Lower leg skin (tissue), 3 donors: ENCODE data around the gene SRPK1.

Experiments
- POLR2A ChIP-seq, 2 donors: fragments of 450-650 bp; IDR thresholded peaks; one replicate each; pipeline ENCODE4 v1.6.1; 2016 to 2017; ENCODE audit warnings: antibody characterized with exemption in 2 of 2, mild to moderate bottlenecking in 1 of 2, moderate library complexity in 1 of 2
- TF ChIP-seq, protein P1 (sequence below), 3 donors: fragments of 450-650 bp; IDR thresholded peaks; one replicate each; pipeline ENCODE4 v1.5.1; 2016; ENCODE audit warnings: antibody characterized with exemption in 3 of 3, mild to moderate bottlenecking in 3 of 3, moderate library complexity in 2 of 3

DNA sequence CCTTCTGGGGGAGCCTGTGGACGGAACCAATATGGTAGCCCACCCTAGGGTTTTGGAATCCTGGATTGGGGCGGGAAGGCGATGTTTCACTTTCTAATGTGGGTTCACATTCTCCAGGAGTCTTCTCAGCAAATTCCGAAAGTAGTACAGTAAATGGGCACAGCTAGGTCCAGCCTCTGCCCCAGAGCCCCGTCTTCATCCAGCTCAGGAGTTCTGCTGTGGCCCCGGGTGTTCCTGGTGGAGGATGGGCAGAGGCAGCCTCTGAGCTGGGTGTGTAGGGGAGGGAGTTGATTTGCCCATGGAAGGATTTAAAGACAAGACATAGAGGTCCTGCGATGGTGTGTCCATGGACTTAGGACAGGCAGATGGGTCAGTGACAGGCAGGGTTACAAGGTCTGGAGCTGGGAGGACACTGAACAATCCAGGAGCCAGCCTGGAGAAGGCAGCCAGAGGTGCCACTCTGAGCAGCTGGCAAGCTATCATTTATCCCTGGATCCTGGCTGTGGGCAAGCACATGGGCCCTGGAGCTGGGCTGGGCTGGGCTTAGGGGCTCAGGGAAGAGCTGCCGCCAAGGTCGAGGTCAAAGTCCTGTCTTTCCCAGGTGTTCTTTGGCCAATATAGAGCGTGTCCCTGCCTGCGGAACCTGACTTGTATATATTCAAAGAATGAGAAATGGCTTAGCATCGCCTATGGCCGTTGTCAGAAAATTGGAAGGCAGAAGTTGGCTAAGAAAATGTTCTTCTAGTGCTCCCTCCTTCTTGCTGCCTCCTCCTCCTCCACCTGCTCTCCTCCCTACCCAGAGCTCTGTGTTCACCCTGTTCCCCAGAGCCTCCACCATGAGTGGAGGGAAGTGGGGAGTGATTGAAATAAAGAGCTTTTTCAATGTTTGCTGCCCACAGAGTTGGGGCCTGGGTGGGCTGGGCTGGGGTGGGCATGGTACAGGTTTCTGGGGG, 133.4 kb downstream of the SRPK1 start:
- TF ChIP-seq, protein P1, sequence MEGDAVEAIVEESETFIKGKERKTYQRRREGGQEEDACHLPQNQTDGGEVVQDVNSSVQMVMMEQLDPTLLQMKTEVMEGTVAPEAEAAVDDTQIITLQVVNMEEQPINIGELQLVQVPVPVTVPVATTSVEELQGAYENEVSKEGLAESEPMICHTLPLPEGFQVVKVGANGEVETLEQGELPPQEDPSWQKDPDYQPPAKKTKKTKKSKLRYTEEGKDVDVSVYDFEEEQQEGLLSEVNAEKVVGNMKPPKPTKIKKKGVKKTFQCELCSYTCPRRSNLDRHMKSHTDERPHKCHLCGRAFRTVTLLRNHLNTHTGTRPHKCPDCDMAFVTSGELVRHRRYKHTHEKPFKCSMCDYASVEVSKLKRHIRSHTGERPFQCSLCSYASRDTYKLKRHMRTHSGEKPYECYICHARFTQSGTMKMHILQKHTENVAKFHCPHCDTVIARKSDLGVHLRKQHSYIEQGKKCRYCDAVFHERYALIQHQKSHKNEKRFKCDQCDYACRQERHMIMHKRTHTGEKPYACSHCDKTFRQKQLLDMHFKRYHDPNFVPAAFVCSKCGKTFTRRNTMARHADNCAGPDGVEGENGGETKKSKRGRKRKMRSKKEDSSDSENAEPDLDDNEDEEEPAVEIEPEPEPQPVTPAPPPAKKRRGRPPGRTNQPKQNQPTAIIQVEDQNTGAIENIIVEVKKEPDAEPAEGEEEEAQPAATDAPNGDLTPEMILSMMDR (IDR thresholded peaks at IDR 0.05) = no peak
- TF ChIP-seq POLR2A (IDR thresholded peaks at IDR 0.05) = no peak
